Coronary artery (tissue), 2 donors: ENCODE data around the gene CDH23.

Experiments
- DNase-seq: peaks from one replicate; pipeline ENCODE4 v3.0.0-alpha.2; 2017; ENCODE audit warnings: low spot score
- H3K27ac ChIP-seq, 2 donors: fragments of 200-600 bp; sonication (generic); one replicate each; pipeline ENCODE4 v1.5.1; 2016 to 2019
- H3K4me3 ChIP-seq: fragments of 200-600 bp; sonication (generic); 2 replicates; pipeline ENCODE4 v1.5.1; 2016; ENCODE audit warnings: mild to moderate bottlenecking, moderate library complexity
- CTCF ChIP-seq: fragments of 200-600 bp; sonication (generic); IDR thresholded peaks from one replicate; pipeline ENCODE4 v1.5.1; 2019; ENCODE audit warnings: antibody characterized with exemption

Gene CDH23

GRCh38 chr10:71456631-71457030 is 59.9 kb downstream of the CDH23 start:
- no peak for DNase-seq
- no peak for TF ChIP-seq CTCF
- no peak overlapping the region for H3K4me3 ChIP-seq
- H3K27ac ChIP-seq, result no peak overlapping the region

DNA sequence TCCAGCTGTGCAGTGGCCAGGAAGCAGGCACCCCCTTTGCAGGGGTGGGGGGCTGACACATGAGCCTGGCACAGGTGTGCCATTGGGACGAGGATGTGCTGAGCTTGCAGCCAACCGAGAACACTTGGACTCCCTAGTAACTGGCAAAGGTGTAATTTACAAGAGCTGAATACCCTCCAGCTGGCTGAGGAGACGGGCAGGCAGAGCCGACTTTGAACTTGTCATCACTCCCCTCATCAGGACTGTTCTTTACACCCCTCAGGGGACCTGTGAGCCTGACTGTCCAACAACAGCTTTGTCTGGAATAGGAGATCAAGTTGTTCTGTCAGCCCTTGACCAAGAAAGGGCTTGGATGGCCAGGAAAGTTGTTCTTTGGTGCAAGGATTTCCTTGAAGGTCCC is 61.2 kb downstream of the CDH23 start:
- DNase-seq, result no peak
- no peak for TF ChIP-seq CTCF
- Histone ChIP-seq H3K4me3 (no peak overlapping the region), H3K27ac (no peak overlapping the region)

GRCh38 chr10:71458387-71458786 is 61.7 kb downstream of the CDH23 start:
- no peak overlapping the region for H3K4me3 ChIP-seq
- H3K27ac ChIP-seq, result no peak overlapping the region
- no peak for TF ChIP-seq CTCF
- DNase-seq, result no peak

GRCh38 chr10:71459513-71459912 is 62.8 kb downstream of the CDH23 start:
- no peak for TF ChIP-seq CTCF
- H3K27ac ChIP-seq, result no peak overlapping the region
- H3K4me3 ChIP-seq, result no peak overlapping the region
- DNase-seq, result no peak

GRCh38 chr10:71460615-71461014 is 63.9 kb downstream of the CDH23 start:
- DNase-seq, result no peak
- TF ChIP-seq CTCF, result no peak
- no peak overlapping the region for H3K27ac ChIP-seq
- H3K4me3 ChIP-seq, result no peak overlapping the region

DNA sequence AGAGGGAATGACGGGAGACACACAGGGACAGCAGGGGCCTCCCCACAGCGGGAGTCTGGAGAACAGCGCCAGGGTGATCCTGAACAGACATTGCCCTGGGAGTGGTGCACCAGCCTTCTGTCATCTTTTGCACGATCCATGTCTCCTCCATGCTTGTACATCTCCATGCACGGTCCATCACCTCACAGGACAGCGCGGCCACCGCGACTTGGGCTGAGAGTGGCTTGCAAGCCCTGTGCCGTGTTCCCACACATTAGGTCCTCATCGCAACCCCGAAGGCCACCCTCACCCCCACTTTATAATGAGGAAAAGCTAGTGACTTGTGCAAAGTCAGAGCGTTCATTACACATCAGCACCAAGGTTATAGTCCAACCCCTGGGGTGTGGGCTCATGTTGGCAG is 64.7 kb downstream of the CDH23 start:
- no peak for TF ChIP-seq CTCF
- DNase-seq, result no peak
- H3K27ac ChIP-seq, result no peak overlapping the region
- no peak overlapping the region for H3K4me3 ChIP-seq

GRCh38 chr10:71462062-71462935 is 65.6 kb downstream of the CDH23 start:
- no peak for TF ChIP-seq CTCF
- DNase-seq, result no peak
- Histone ChIP-seq H3K4me3 (no peak overlapping the region), H3K27ac (no peak overlapping the region)
